GM18505 (cell line): ENCODE data around the gene TAPBPL.

Experiments used
- ATAC-seq: cut with Tn5 transposase; IDR thresholded peaks from one replicate; pipeline ENCODE4 v1.9.1; 2021; ENCODE audit not compliant: unreplicated experiment
- POLR2A ChIP-seq: IDR thresholded peaks from 4 replicates; pipeline ENCODE4 v1.6.1; 2011; ENCODE audit warnings: borderline replicate concordance; ENCODE audit not compliant: insufficient read depth, insufficient read length; ENCODE audit errors: extremely low read depth

TAPBPL gene

DNA sequence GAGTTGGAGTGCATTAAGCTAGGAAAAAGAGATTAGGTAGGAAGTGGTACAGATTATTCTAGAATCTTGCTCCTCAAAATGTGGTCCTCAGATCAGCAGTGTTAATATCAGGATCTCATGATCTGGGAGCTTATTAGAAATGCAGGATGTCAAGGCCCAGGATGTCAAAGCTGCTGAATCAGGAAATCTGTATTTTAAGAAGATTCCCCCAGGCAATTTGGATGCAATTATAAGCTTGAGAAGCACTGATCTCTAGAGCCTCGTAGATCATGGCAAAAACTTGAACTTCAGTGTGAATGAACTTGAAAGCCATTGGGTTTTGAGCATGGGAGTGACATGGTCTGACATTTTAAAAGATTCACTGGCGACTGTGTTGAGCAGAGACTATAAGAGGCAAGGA is 48.6 kb downstream of the TAPBPL start:
- TF ChIP-seq POLR2A, result no peak
- no peak for ATAC-seq

DNA sequence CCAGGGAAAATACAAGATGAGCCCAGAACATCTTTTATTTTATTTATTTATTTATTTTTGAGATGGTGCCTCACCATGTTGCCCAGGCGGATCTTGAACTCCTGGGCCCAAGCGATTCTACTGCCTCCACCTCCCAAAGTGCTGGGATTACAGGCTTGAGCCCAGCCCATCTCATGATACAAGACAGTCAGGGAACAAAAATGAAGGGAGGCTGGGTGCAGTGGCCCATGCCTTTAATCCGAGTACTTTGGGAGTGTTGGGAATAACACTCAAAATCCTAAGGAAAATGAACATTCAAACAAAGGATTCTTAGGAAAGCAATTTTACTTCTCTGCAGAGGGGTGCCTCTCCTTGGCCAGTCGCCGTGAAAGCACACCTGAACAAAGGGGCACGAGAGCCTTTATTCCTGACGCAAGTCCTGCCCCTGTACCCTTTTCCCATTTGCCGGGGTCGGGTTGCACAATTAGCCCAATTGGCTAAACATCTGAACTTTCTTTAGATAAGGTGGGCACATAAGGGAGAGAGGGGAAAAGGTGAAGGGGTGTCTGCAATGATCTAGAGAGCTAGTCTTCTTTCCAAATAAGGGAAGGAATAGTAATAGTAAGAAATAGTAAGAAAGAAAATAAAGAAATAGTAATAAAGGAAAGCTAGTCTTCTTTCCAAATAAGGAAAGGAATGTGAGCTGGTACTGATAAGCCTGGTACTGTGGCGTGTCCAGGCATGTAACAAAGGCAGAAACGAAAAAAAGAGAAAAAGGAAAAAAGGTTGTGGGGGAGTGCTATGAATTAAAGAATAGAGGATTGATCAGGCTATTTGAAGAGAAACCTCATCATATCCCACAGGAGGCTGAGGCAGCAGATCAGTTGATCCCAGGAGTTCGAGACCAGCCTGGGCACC is 55.5 kb downstream of the TAPBPL start:
- TF ChIP-seq POLR2A, result no peak
- ATAC-seq, result no peak

DNA sequence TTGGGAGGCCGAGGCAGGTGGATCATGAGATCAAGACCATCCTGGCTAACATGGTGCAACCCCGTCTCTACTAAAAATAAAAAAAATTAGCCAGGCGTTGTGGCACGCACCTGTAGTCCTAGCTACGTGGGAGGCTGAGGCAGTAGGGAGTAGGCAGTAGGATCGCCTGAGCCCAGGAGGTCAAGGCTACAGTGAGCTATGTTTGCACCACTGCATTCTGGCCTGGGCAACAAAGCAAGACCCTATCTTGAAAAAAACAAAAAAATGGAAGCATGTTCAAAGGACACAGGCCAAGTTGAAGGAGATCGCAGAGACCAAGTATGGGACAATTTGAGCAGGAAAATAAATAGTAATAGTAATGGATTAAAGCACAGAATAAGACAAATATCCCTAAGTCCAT is 56.2 kb downstream of the TAPBPL start:
- no peak for TF ChIP-seq POLR2A
- ATAC-seq, result no peak
